ENCODE data around the gene SWSAP1.

SWSAP1 gene

GRCh38 chr19:11416346-11417052 is 42.0 kb downstream of the SWSAP1 start:
- no peak for DNase-seq

- no peak for DNase-seq
Measured at GRCh38 chr19:11418094-11418548, 43.7 kb downstream of the SWSAP1 start.

DNA sequence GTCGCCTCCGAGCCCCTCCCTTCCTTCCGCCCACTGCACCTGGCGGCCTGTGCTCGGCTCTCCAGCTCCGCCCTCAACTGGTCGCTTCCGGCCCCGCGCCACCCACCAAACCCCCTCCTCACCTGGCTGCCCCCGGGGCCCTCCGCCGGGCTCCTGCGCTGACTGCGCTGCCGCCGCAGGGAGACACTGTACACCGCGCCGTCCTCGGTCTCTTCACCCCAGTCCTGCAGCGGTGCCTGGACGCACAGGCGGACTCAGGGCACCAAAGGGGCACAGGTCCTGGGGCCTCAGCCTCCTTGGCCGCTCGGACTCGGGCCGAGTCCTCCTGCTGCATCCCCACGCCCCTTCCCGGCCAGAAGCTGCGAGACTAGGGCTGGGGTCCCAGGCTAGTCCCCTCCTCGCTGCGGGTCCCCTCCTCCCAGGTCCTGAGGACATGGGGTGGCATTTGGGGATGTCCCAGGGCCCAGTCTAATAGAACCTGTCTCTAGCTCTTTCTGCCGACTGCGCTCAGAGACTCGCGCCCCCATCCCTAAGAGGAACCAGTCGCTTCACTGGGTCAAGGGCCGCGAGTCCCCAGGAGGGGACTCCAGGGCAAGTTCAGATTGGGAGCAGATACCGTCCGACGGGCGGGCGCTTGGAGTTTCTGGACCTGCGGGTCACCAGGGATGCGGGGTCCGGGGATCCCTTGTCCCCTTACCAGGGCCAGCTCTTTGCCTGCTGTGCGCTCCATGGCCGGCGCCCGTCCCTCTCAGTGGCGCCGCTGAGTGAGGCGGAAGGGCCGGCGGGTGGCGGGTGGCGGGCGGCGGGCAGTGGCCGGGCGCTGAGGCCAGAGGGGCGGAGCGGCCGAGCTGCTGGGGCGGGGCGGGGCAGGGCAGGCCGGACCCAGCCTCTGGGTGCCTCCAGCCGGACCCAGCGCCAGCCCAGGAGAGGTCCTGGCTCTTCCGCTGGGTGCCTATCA is 44.4 kb downstream of the SWSAP1 start, which contains the start of gene RGL3:
RGL3 (minus strand) TSS at position 766 of the 958 bp plus-strand sequence; CDS start at position 730, 36 bp downstream.
- DNase-seq: no peak

- no peak for DNase-seq
Measured at GRCh38 chr19:11420429-11421370, 46.2 kb downstream of the SWSAP1 start.

GRCh38 chr19:11421371-11422098 is 47.1 kb downstream of the SWSAP1 start:
- DNase-seq: peak; percentile 55

DNA sequence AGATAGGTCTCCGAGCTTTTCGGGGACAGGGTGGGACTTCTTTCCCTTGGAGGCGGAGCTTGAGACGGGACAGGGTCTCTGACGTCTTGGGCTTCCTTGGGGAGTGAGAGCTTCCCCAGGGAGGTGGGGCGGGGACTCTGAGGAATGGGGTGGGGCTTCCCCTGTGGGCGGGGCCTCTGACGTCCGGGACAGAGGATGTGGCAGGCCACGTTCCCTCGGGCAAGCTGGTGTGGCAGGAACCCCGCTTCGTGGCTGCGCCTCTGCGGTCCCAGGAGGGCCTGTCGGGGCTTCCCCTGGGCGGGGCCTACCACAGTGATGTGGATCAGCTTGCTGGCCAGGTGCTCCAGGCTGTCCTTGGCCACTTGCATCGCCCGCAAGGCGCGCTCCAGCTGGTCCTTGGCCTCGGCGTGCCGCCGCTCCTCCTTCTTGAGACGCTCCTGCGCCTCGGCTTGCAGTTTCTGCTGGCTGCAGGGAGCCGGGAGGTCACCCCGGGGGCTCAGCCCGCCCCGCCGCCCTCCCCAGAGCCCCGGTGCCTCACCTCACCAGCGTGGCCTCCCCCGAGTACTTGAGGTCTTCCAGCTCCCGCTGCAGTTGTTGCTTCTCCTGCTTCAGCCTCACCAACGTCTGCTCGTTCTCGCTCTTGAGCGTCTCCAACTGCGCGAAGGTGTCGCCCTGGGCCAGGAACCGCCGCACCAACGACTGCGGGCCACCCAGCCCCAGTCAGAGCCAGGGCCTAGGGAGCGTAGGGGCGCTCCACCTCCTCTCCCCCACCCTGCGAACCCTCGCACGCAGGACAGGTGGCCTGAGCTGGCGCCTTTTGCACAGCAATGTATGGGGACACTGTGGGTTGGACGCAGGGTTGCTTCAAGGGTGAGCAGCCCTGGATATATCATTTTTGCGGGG is 47.9 kb downstream of the SWSAP1 start:
- peak; percentile 80 for DNase-seq

DNA sequence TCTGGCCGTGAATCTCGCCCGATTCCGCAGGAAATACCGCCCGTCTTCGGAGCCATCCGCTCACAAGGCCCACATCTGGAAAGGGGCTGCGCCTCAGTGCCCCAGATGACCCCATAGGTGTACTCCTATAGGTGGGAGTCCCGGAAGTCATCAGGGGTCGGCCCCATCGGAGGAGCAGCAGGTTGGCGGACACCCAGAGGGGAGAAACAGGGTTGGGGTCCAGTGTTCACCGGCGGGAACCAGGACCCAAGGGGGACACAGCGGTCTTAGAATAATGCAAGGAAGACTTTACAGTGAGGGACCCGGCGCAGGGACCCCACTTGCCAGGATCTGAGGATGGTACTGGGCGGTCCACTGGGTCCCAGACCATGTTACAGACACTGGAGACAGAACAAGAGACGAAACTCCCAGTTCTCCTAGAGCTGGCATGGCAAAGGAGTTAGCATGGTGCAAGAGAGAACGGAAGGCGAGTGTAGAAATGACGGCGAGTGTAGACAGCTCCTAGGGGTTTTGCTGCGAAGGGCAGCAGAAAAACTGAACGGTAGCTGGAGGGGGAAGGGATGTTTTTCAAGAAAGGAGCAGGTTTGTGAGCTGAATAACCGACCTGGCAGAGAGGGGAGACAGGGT is 48.8 kb downstream of the SWSAP1 start:
- no peak for DNase-seq

DNA sequence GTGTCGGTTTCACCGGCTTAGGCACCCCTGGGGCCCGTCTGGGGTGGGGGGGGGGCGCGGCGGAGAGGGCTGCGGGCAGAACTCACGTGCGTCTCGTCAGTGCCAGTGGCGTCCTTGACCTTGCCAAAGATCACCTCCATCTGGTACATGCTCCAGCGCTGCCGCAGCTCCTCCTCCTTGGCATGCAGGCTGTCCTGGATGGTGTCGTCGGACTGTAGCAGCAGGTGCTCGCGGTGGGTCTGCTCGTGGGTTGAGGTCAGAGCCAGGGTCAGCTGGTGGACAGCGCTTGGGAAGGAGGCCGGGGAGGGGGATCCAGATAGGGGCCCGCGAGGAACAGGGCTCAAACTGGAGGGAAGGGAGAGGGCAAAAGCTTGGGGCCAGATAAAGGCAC is 49.3 kb downstream of the SWSAP1 start:
- no peak for DNase-seq
